ENCODE results near the gene PRELID3B. TPM values are rescaled to one million over a fixed set of nuclear protein-coding genes. Genes with fewer than 3 reads are reported as not detected.

Gene PRELID3B
- total RNA-seq, 1 donor from 2014 or later: 78.8 TPM

- Histone ChIP-seq H3K4me1 (no peaks in the 10 kb centered on the region), H3K9ac (no peak overlapping the region), H3K9me3 (ENCODE audit: low read depth) (no peaks in the 10 kb centered on the region), H2AFZ (replicated peaks) (no peak overlapping the region), H3K27ac (no peak overlapping the region), H3K79me2 (ENCODE audit: low read depth) (no peaks in the 10 kb centered on the region), H3K4me2 (no peak overlapping the region), H3F3A (ENCODE audit: low read depth) (peaks cover 5% of the 10 kb centered on the region), H3K27me3 (no peaks in the 10 kb centered on the region), H4K20me1 (ENCODE audit: low read depth) (peaks cover 6% of the 10 kb centered on the region), H3K36me3 (no peaks in the 10 kb centered on the region), H3K4me3 (no peak overlapping the region)
- Mint-ChIP-seq H3K4me3 (no peak overlapping the region), H3K27ac (no peak overlapping the region), H3K36me3 (peaks cover 23% of the 10 kb centered on the region), H3K27me3 (ENCODE audit: insufficient read depth, low read depth) (peaks cover 9% of the 10 kb centered on the region), H3K4me1 (peaks cover 11% of the 10 kb centered on the region), H3K9me3 (no peaks in the 10 kb centered on the region)
- DNase-seq (ENCODE audit: low spot score): no peak
- TF ChIP-seq CTCF (IDR thresholded peaks at IDR 0.05) (no peak), EZH2phosphoT487 (IDR thresholded peaks at IDR 0.05) (no peak), EZH2 (IDR thresholded peaks at IDR 0.05) (no peak)
These were observed 43.9 kb downstream of the PRELID3B start for GRCh38 chr20:58998656-58999055.

GRCh38 chr20:58997141-58997770 is 45.3 kb downstream of the PRELID3B start:
- Histone ChIP-seq H3K4me2 (no peak overlapping the region), H3K27ac (no peak overlapping the region), H3K4me3 (no peak overlapping the region), H3K9me3 (ENCODE audit: low read depth) (no peaks in the 10 kb centered on the region), H3K9ac (no peak overlapping the region), H3F3A (ENCODE audit: low read depth) (peaks cover 5% of the 10 kb centered on the region), H3K79me2 (ENCODE audit: low read depth) (no peaks in the 10 kb centered on the region), H2AFZ (replicated peaks) (no peak overlapping the region), H3K4me1 (no peaks in the 10 kb centered on the region), H3K36me3 (no peaks in the 10 kb centered on the region), H4K20me1 (ENCODE audit: low read depth) (no peaks in the 10 kb centered on the region), H3K27me3 (no peaks in the 10 kb centered on the region)
- H3K9me3 Mint-ChIP-seq: no peaks in the 10 kb centered on the region
- peaks cover 4% of the 10 kb centered on the region for H3K27me3 Mint-ChIP-seq (ENCODE audit: insufficient read depth, low read depth)
- H3K27ac Mint-ChIP-seq: peak overlapping the region; percentile 46
- peaks cover 31% of the 10 kb centered on the region for H3K36me3 Mint-ChIP-seq
- no peaks in the 10 kb centered on the region for H3K4me1 Mint-ChIP-seq
- no peak overlapping the region for H3K4me3 Mint-ChIP-seq
- TF ChIP-seq EZH2 (IDR thresholded peaks at IDR 0.05) (no peak), EZH2phosphoT487 (IDR thresholded peaks at IDR 0.05) (no peak), CTCF (IDR thresholded peaks at IDR 0.05) (no peak)
- DNase-seq (ENCODE audit: low spot score): no peak

GRCh38 chr20:58996226-58996611 is 46.4 kb downstream of the PRELID3B start:
- H3K36me3 Mint-ChIP-seq: peaks cover 31% of the 10 kb centered on the region
- no peaks in the 10 kb centered on the region for H3K4me1 Mint-ChIP-seq

More at GRCh38 chr20:58996226-58996611, 46.4 kb downstream of the PRELID3B start:
- Histone ChIP-seq H3K9ac (no peak overlapping the region), H3K27me3 (no peaks in the 10 kb centered on the region), H3K4me2 (no peak overlapping the region), H2AFZ (replicated peaks) (no peak overlapping the region), H3K4me3 (no peak overlapping the region), H3F3A (ENCODE audit: low read depth) (peaks cover 5% of the 10 kb centered on the region), H3K36me3 (peaks cover 8% of the 10 kb centered on the region), H4K20me1 (ENCODE audit: low read depth) (no peaks in the 10 kb centered on the region), H3K79me2 (ENCODE audit: low read depth) (no peaks in the 10 kb centered on the region), H3K4me1 (no peaks in the 10 kb centered on the region), H3K9me3 (ENCODE audit: low read depth) (no peaks in the 10 kb centered on the region), H3K27ac (no peak overlapping the region)
- H3K4me3 Mint-ChIP-seq: no peak overlapping the region
- TF ChIP-seq EZH2phosphoT487 (IDR thresholded peaks at IDR 0.05): no peak
- TF ChIP-seq EZH2 (IDR thresholded peaks at IDR 0.05): no peak
- no peak for TF ChIP-seq CTCF (IDR thresholded peaks at IDR 0.05)
- H3K27me3 Mint-ChIP-seq (ENCODE audit: insufficient read depth, low read depth): peaks cover 4% of the 10 kb centered on the region
- no peak for DNase-seq (ENCODE audit: low spot score)
- H3K9me3 Mint-ChIP-seq: no peaks in the 10 kb centered on the region
- no peak overlapping the region for H3K27ac Mint-ChIP-seq

All from neural progenitor cell (in vitro differentiated cells).